HG03108 (cell line): ENCODE data around the gene RPL38.

Experiments
- ATAC-seq: cut with Tn5 transposase; IDR thresholded peaks from one replicate; pipeline ENCODE4 v1.9.1; 2021; ENCODE audit warnings: moderate library complexity; ENCODE audit not compliant: unreplicated experiment

RPL38 gene

GRCh38 chr17:74224959-74225725, 21.7 kb downstream of the RPL38 start:
- ATAC-seq, result no peak

- ATAC-seq, result no peak
These were observed 22.8 kb downstream of the RPL38 start for GRCh38 chr17:74226252-74226651.

GRCh38 chr17:74227271-74228080, 24.0 kb downstream of the RPL38 start:
- no peak for ATAC-seq

GRCh38 chr17:74228306-74228978, 25.0 kb downstream of the RPL38 start:
- no peak for ATAC-seq

- ATAC-seq, result no peak
These were observed 27.4 kb downstream of the RPL38 start for GRCh38 chr17:74230896-74231295.

- no peak for ATAC-seq
These were observed 28.7 kb downstream of the RPL38 start for GRCh38 chr17:74231928-74232907.

- ATAC-seq, result no peak
These were observed 30.5 kb downstream of the RPL38 start for GRCh38 chr17:74233937-74234336.

- no peak for ATAC-seq
These were observed 31.0 kb downstream of the RPL38 start for GRCh38 chr17:74234486-74234885.

- ATAC-seq, result no peak
These were observed 31.6 kb downstream of the RPL38 start for GRCh38 chr17:74235040-74235581.

GRCh38 chr17:74235911-74236371, 32.5 kb downstream of the RPL38 start:
- no peak for ATAC-seq

- no peak for ATAC-seq
These were observed 33.8 kb downstream of the RPL38 start for GRCh38 chr17:74237321-74237720.

- ATAC-seq, result no peak
These were observed 35.7 kb downstream of the RPL38 start for GRCh38 chr17:74239172-74239571.

- ATAC-seq, result no peak
These were observed 37.2 kb downstream of the RPL38 start for GRCh38 chr17:74240618-74241205.

GRCh38 chr17:74241431-74241830, 38.0 kb downstream of the RPL38 start:
- no peak for ATAC-seq

- no peak for ATAC-seq
These were observed 38.4 kb downstream of the RPL38 start for GRCh38 chr17:74241847-74242246.

GRCh38 chr17:74243013-74243755, 39.7 kb downstream of the RPL38 start:
- ATAC-seq, result no peak

- ATAC-seq, result no peak
These were observed 40.6 kb downstream of the RPL38 start for GRCh38 chr17:74244128-74244527.

- ATAC-seq, result no peak
These were observed 41.1 kb downstream of the RPL38 start for GRCh38 chr17:74244548-74244947.
